HEK293T (cell line): ENCODE data around the gene CAPN3.
A peak's percentile ranks its signal among the peaks of the same experiment; 100 is the strongest.

Experiments used
- CTCF ChIA-PET: fragments of 350-600 bp; formaldehyde crosslinking; extraction: SDS; loops from one replicate; lab custom pipeline; 2021; ENCODE audit warnings: antibody characterized with exemption, inconsistent platforms; lab: Yijun Ruan, JAX
- POLR2A ChIA-PET: fragments of 350-600 bp; formaldehyde crosslinking; extraction: SDS; loops from one replicate; lab custom pipeline; 2020; ENCODE audit warnings: antibody characterized with exemption, inconsistent platforms; lab: Yijun Ruan, JAX
- DNase-seq: peaks from one replicate; pipeline ENCODE4 v3.0.0; 2012; ENCODE audit warnings: mixed read lengths; ENCODE audit errors: extremely low spot score
- ARNT ChIP-seq: fragments of 450-650 bp; IDR thresholded peaks from 2 replicates; pipeline ENCODE4 v1.6.1; 2017; ENCODE audit warnings: mild to moderate bottlenecking
- BHLHE40 ChIP-seq: fragments of 450-650 bp; IDR thresholded peaks from 2 replicates; pipeline ENCODE4 v1.6.1; 2016; ENCODE audit warnings: mild to moderate bottlenecking, moderate library complexity, borderline replicate concordance
- CTBP1 ChIP-seq: fragments of 450-650 bp; IDR thresholded peaks from 2 replicates; pipeline ENCODE4 v1.6.1; 2016; ENCODE audit warnings: borderline replicate concordance
- ELF4 ChIP-seq: fragments of 450-650 bp; IDR thresholded peaks from 2 replicates; pipeline ENCODE4 v1.6.1; 2017; ENCODE audit warnings: antibody characterized with exemption
- FOXA1 ChIP-seq: fragments of 450-650 bp; IDR thresholded peaks from 2 replicates; pipeline ENCODE4 v1.6.1; 2016; ENCODE audit warnings: mild to moderate bottlenecking
- FOXK2 ChIP-seq: fragments of 450-650 bp; IDR thresholded peaks from 2 replicates; pipeline ENCODE4 v1.6.1; 2016; ENCODE audit warnings: mild to moderate bottlenecking
- FOXM1 ChIP-seq: fragments of 450-650 bp; IDR thresholded peaks from 2 replicates; pipeline ENCODE4 v1.6.1; 2017; ENCODE audit warnings: mild to moderate bottlenecking, borderline replicate concordance
- HDGF ChIP-seq: fragments of 450-650 bp; IDR thresholded peaks from 2 replicates; pipeline ENCODE4 v1.6.1; 2017; ENCODE audit warnings: antibody characterized with exemption, borderline replicate concordance
- L3MBTL2 ChIP-seq: fragments of 450-650 bp; conservative IDR thresholded peaks from 2 replicates; pipeline ENCODE4 v1.6.1; 2016; ENCODE audit warnings: mild to moderate bottlenecking
- LEF1 ChIP-seq: fragments of 450-650 bp; IDR thresholded peaks from 2 replicates; pipeline ENCODE4 v1.6.1; 2017; ENCODE audit warnings: mild to moderate bottlenecking, borderline replicate concordance
- NFRKB ChIP-seq: fragments of 450-650 bp; IDR thresholded peaks from 2 replicates; pipeline ENCODE4 v1.6.1; 2016; ENCODE audit warnings: mild to moderate bottlenecking, moderate library complexity
- PKNOX1 ChIP-seq: fragments of 450-650 bp; IDR thresholded peaks from 2 replicates; pipeline ENCODE4 v1.6.1; 2016
- SP1 ChIP-seq: fragments of 450-650 bp; IDR thresholded peaks from 2 replicates; pipeline ENCODE4 v1.6.1; 2017
- SUZ12 ChIP-seq: fragments of 450-650 bp; IDR thresholded peaks from 2 replicates; pipeline ENCODE4 v1.6.1; 2016; ENCODE audit warnings: mild to moderate bottlenecking
- TARDBP ChIP-seq: fragments of 450-650 bp; IDR thresholded peaks from 2 replicates; pipeline ENCODE4 v1.6.1; 2016
- ZNF384 ChIP-seq: fragments of 450-650 bp; IDR thresholded peaks from 2 replicates; pipeline ENCODE4 v1.6.1; 2016

Gene CAPN3

GRCh38 chr15:42374810-42375209 lies 15.5 kb downstream of the CAPN3 start:
- CTCF ChIA-PET, result interaction anchor here (1.7 kb wide), 1 partner anchor 10 kb away, joined by 9 read pairs; no protein-coding TSS in a partner anchor
- no peak for DNase-seq
- TF ChIP-seq TARDBP (no peak), SUZ12 (no peak), FOXK2 (no peak), ZNF384 (no peak)
- POLR2A ChIA-PET, result no interaction called here

GRCh38 chr15:42375252-42375651 lies 16.0 kb downstream of the CAPN3 start:
- CTCF ChIA-PET, result interaction anchor here (0.6 to 1.7 kb wide), 2 partner anchors 10 to 1517 kb away, joined by 3 to 9 read pairs; no protein-coding TSS in a partner anchor
- TF ChIP-seq NFRKB (no peak), BHLHE40 (no peak), SP1 (no peak), FOXM1 (no peak), PKNOX1 (no peak), L3MBTL2 (no peak), ZNF384 (no peak), TARDBP (no peak), SUZ12 (no peak), FOXA1 (no peak), ELF4 (no peak), HDGF (no peak), LEF1 (no peak), CTBP1 (no peak), FOXK2 (no peak), ARNT (no peak)
- POLR2A ChIA-PET, result no interaction called here
- DNase-seq, result no peak

DNA sequence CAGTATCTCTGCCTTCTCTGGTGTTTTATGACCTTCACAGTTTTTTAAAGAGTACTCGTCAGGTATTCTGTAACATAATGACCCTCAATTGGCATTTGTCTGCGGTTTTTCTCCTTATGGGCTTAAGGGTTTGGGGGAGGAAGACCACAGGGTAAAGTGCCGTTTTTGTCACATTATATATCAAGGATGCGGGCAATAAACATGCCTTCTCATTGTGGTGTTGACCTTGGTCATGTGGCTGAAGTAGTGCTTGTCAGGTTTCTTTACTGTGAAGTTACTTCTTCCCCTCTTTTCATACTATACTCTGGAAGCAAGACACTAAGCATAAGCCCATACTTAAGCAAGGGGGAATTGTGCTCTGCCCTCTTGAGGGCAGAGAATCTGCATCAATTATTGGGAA lies 16.6 kb downstream of the CAPN3 start:
- DNase-seq, result no peak
- POLR2A ChIA-PET, result no interaction called here
- CTCF ChIA-PET, result interaction anchor here (1.5 kb wide), 1 partner anchor 9 kb away, joined by 6 read pairs; no protein-coding TSS in a partner anchor
- TF ChIP-seq PKNOX1 (no peak), ZNF384 (no peak), CTBP1 (no peak), FOXM1 (no peak), SUZ12 (no peak), ARNT (no peak), ELF4 (no peak), L3MBTL2 (no peak), SP1 (no peak), TARDBP (no peak), FOXA1 (no peak), NFRKB (no peak), BHLHE40 (no peak), FOXK2 (no peak), LEF1 (no peak), HDGF (no peak)

- no peak for DNase-seq
- CTCF ChIA-PET, result interaction anchor here (0.6 kb wide), 2 partner anchors 171 to 599 kb away, joined by 3 to 5 read pairs; no protein-coding TSS in a partner anchor
- TF ChIP-seq L3MBTL2 (no peak), ZNF384 (no peak), FOXA1 (no peak), PKNOX1 (no peak), SUZ12 (no peak), ELF4 (no peak), NFRKB (no peak), TARDBP (no peak), CTBP1 (no peak), ARNT (no peak), FOXM1 (no peak), LEF1 (no peak), SP1 (no peak), HDGF (no peak), BHLHE40 (no peak), FOXK2 (no peak)
- POLR2A ChIA-PET, result no interaction called here
Observed at GRCh38 chr15:42378011-42378410, 18.7 kb downstream of the CAPN3 start.

DNA sequence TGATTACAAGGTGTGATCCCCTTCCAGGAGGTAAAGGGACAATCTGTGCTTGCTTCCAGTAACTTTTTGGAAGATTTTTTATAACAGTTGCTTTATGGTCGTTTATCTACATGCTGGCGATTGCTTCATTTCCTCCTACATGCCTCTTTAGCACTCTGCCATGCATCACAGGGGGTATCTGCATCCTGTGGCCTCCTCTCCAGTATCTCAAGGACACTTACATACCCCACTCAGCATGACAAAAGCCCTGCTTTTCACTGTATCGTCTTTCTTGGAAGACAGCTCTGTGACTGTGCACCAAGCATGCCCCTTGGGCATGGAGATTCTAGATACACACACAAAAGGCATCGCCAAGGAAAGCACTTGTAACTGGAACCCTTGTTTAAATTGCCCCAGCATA lies 25.3 kb downstream of the CAPN3 start:
- no peak for TF ChIP-seq FOXM1
- TF ChIP-seq HDGF, result no peak
- no peak for TF ChIP-seq SUZ12
- ChIA-PET CTCF (interaction anchor here (0.7 to 1.6 kb wide), 5 partner anchors 10 to 356 kb away, joined by 3 to 9 read pairs (median 4); no protein-coding TSS in a partner anchor), POLR2A (no interaction called here)
- DNase-seq, result no peak

DNA sequence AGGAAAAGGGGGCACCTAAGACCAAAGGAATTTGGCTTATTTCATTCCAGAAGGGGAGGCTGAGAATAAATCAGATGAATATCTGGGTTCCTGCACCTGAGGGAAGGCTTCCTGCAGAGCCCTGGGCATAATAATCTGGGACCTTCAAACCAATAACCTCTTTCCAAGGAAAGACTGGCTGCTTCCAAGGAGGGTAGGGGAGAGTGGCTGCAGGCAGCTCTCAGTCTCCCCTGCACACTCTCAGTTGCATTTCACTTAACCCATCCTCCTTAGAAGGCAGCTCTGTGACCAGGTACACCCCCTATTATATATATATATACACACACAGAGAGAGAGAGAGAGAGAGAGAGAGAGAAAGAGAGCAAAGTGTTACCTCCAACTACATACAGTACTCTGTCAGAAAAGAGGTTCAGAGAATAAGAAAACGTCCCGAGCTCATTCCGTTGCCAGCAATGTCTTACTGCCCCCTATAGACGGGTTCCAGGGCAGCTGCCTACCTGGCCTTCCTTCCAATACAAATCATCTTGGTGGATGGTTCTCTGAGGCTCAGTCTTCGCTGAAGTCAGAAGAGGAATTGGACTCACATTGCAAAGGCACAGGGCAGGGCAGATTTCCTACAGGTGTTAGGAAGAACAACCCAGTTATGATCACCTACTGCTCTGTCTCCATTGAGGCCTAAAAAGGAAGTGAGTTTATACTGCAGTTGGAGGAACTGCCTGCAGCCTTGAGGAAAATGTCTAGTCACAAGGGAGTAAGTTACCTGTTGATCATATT lies 26.1 kb downstream of the CAPN3 start:
- TF ChIP-seq SUZ12, result no peak
- ChIA-PET CTCF (interaction anchor here (0.7 to 1.6 kb wide), 6 partner anchors 9 to 356 kb away, joined by 3 to 9 read pairs (median 4); no protein-coding TSS in a partner anchor), POLR2A (interaction anchor here (1.1 kb wide), 1 partner anchor 177 kb away, joined by 5 read pairs; the partner anchor contains the start of gene VPS39)
- DNase-seq, result peak; percentile 58
